Right ventricle myocardium superior (tissue), 1 donor: Measurements from ENCODE around the gene CARD9. TPM values are rescaled to one million over a fixed set of nuclear protein-coding genes. Genes with fewer than 3 reads are reported as not detected.
"Not testable (repeated sequence)": the region's sequence is repeated elsewhere in the genome, so short reads cannot be mapped to it uniquely, and the experiment has no call there.

Source experiments
- ATAC-seq: fragments of 200-7000 bp; cut with Tn5 transposase; one replicate; pipeline ENCODE4 v1.9.1; 2020; ENCODE audit warnings: mild to moderate bottlenecking; ENCODE audit not compliant: poor library complexity
- DNase-seq: peaks from one replicate; pipeline ENCODE4 v3.0.0-alpha.2; 2020
- intact Hi-C: fragments of 100-400 bp; cut with DNase I; formaldehyde crosslinking; loops from one replicate; pipeline ENCODE4 v1.11.2; 2022
- total RNA-seq: library from RNA; stranded (reverse); fragmentation: NEBNext Ultra II Directional; extraction: Animal tissue kit (Norgen Biotek cat#: 25700); gene quantifications from one replicate; pipeline ENCODE4 v1.2.1, GENCODE V29; 2021
- donor health status: DM: no; HTN: yes; CAD: no; lungs with severe emphysema.

The CARD9 gene
- total RNA-seq, 1 donor from 2014 or later: 0.78 TPM

- DNase-seq (peak; percentile 79), ATAC-seq (peak; percentile 59)
- intact Hi-C loops: no loop called here
These were observed 18.8 kb downstream of the CARD9 start for GRCh38 chr9:136354592-136355085.

GRCh38 chr9:136353757-136354488 lies 19.5 kb downstream of the CARD9 start:
- peak; percentile 26 for ATAC-seq

GRCh38 chr9:136353088-136353487 lies 20.4 kb downstream of the CARD9 start:
- intact Hi-C loops: no loop called here
- DNase-seq: no peak
- ATAC-seq: no peak

More at GRCh38 chr9:136353757-136354488, 19.5 kb downstream of the CARD9 start:
- intact Hi-C loops: no loop called here
- DNase-seq: no peak

- intact Hi-C loops: no loop called here
- peak; percentile 4 for ATAC-seq
- no peak for DNase-seq
These were observed 20.8 kb downstream of the CARD9 start for GRCh38 chr9:136352682-136353081.

- intact Hi-C loops, ATAC-seq, DNase-seq: not testable (repeated sequence)
These were observed 21.6 kb downstream of the CARD9 start for GRCh38 chr9:136351868-136352267.

- no peak for DNase-seq
- no peak for ATAC-seq
- intact Hi-C loops: no loop called here
These were observed 22.1 kb downstream of the CARD9 start for GRCh38 chr9:136351252-136351800.

- DNase-seq (no peak), ATAC-seq (no peak)
- intact Hi-C loops: no loop called here
These were observed 23.9 kb downstream of the CARD9 start for GRCh38 chr9:136349546-136349945.

- ATAC-seq (no peak), DNase-seq (no peak)
- intact Hi-C loops: no loop called here
These were observed 24.8 kb downstream of the CARD9 start for GRCh38 chr9:136348691-136349090.

- ATAC-seq: no peak
- no peak for DNase-seq
- intact Hi-C loops: no loop called here
These were observed 25.8 kb downstream of the CARD9 start for GRCh38 chr9:136347472-136348256.

- ATAC-seq: no peak
- DNase-seq: no peak
- intact Hi-C loops: no loop called here
These were observed 26.5 kb downstream of the CARD9 start for GRCh38 chr9:136346927-136347465.

GRCh38 chr9:136346157-136346481 lies 27.4 kb downstream of the CARD9 start:
- intact Hi-C loops: no loop called here
- ATAC-seq: no peak
- DNase-seq: no peak

- intact Hi-C loops: no loop called here
- ATAC-seq (peak; percentile 51), DNase-seq (peak; percentile 87)
These were observed 27.9 kb downstream of the CARD9 start for GRCh38 chr9:136345281-136346156.

- intact Hi-C loops: no loop called here
- ATAC-seq (no peak), DNase-seq (no peak)
These were observed 28.8 kb downstream of the CARD9 start for GRCh38 chr9:136344544-136345280.

- no peak for ATAC-seq
- DNase-seq: no peak
- intact Hi-C loops: no loop called here
These were observed 29.6 kb downstream of the CARD9 start for GRCh38 chr9:136343884-136344269.

- intact Hi-C loops: no loop called here
- ATAC-seq (peak; percentile 59), DNase-seq (peak; percentile 82)
These were observed 30.2 kb downstream of the CARD9 start for GRCh38 chr9:136343121-136343883.

GRCh38 chr9:136342181-136343120 lies 31.0 kb downstream of the CARD9 start:
- DNase-seq (peak; percentile 94), ATAC-seq (peak; percentile 71)
- intact Hi-C loops: no loop called here
